Peyer's patch (tissue), 4 donors: Measurements from ENCODE around the gene OTUD5. TPM values are rescaled to one million over a fixed set of nuclear protein-coding genes. Genes with fewer than 3 reads are reported as not detected.

Source experiments
- DNase-seq, 3 donors: peaks; one replicate each; pipeline ENCODE4 v3.0.0-alpha.2; 2017 to 2019
- H3K27ac ChIP-seq, 4 donors: fragments of 200-600 bp; sonication (generic); one replicate each; pipeline ENCODE4 v1.5.1; 2016 to 2019
- H3K27me3 ChIP-seq, 2 donors: fragments of 200-600 bp; sonication (generic); one replicate each; pipeline ENCODE4 v1.5.1; 2019
- H3K36me3 ChIP-seq, 3 donors: fragments of 200-600 bp; sonication (generic); one replicate each; pipeline ENCODE4 v1.5.1; 2016 to 2019
- H3K4me1 ChIP-seq, 4 donors: fragments of 200-600 bp; sonication (generic); one replicate each; pipeline ENCODE4 v1.5.1; 2016 to 2019
- H3K4me3 ChIP-seq, 4 donors: fragments of 200-600 bp; sonication (generic); 1 replicate in 3 of 4; 2 replicates in 1 of 4; pipeline ENCODE4 v1.5.1; 2016 to 2019; ENCODE audit warnings: mild to moderate bottlenecking in 1 of 4
- H3K9me3 ChIP-seq, 4 donors: fragments of 200-600 bp; sonication (generic); one replicate each; pipeline ENCODE4 v1.5.1; 2016 to 2019; ENCODE audit warnings: mild to moderate bottlenecking in 1 of 4
- POLR2A ChIP-seq, 2 donors: fragments of 450-650 bp; IDR thresholded peaks; one replicate each; pipeline ENCODE4 v1.5.1; 2017; ENCODE audit warnings: antibody characterized with exemption in 2 of 2, mild to moderate bottlenecking in 2 of 2, moderate library complexity in 2 of 2
- total RNA-seq, 4 donors: library from RNA; depleted of rRNA; stranded (reverse); fragments of >200 nt; gene quantifications; one replicate each; pipeline ENCODE4 v1.1.0, GENCODE V29; 2016
- TF ChIP-seq, protein P1 (sequence below), 6 experiments: fragments of 450-650 bp in 4 of 6; fragments of 200-600 bp in 2 of 6; sonication (generic) in 1 of 6; IDR thresholded peaks; one replicate each; pipeline ENCODE4 v1.5.1; 2017 to 2019; ENCODE audit warnings: antibody characterized with exemption in 6 of 6, mild to moderate bottlenecking in 3 of 6, moderate library complexity in 1 of 6

Gene OTUD5, protein sequence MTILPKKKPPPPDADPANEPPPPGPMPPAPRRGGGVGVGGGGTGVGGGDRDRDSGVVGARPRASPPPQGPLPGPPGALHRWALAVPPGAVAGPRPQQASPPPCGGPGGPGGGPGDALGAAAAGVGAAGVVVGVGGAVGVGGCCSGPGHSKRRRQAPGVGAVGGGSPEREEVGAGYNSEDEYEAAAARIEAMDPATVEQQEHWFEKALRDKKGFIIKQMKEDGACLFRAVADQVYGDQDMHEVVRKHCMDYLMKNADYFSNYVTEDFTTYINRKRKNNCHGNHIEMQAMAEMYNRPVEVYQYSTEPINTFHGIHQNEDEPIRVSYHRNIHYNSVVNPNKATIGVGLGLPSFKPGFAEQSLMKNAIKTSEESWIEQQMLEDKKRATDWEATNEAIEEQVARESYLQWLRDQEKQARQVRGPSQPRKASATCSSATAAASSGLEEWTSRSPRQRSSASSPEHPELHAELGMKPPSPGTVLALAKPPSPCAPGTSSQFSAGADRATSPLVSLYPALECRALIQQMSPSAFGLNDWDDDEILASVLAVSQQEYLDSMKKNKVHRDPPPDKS
- total RNA-seq: 10 to 100 TPM; 49.7 to 79.2 (median 71.0) TPM

DNA sequence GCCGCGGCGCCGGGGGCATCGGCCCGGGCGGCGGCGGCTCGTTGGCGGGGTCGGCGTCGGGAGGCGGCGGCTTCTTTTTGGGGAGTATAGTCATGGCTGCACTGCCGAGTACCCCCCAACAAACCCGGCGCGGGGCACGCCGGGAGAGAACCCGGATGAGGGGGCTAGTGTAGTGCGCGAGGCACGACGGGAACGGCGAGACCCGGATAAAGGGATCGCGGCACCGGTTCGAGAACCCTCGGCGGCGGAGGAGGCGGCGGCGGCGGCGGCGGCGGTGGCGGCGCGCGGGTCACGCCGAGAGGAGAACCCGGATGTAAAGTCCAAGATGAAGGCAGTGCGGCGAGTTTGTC lies at the start of gene OTUD5:
Gene OTUD5, minus strand, starts transcription at position 131 of the 350 bp plus-strand sequence. Its CDS starts 37 bp downstream, at position 94.
- H3K36me3 ChIP-seq: peaks cover 0 to 7% (median 0%) of the 10 kb centered on the region in 3 donors
- TF ChIP-seq, protein P1, sequence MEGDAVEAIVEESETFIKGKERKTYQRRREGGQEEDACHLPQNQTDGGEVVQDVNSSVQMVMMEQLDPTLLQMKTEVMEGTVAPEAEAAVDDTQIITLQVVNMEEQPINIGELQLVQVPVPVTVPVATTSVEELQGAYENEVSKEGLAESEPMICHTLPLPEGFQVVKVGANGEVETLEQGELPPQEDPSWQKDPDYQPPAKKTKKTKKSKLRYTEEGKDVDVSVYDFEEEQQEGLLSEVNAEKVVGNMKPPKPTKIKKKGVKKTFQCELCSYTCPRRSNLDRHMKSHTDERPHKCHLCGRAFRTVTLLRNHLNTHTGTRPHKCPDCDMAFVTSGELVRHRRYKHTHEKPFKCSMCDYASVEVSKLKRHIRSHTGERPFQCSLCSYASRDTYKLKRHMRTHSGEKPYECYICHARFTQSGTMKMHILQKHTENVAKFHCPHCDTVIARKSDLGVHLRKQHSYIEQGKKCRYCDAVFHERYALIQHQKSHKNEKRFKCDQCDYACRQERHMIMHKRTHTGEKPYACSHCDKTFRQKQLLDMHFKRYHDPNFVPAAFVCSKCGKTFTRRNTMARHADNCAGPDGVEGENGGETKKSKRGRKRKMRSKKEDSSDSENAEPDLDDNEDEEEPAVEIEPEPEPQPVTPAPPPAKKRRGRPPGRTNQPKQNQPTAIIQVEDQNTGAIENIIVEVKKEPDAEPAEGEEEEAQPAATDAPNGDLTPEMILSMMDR (IDR thresholded peaks at IDR 0.05): no peak
- peak in 1 of 2 donors; percentile 19 for TF ChIP-seq POLR2A (IDR thresholded peaks at IDR 0.05)
- H3K9me3 ChIP-seq: no peaks in the 10 kb centered on the region
- H3K27ac ChIP-seq: peak within 1 kb of the TSS; percentile 85 to 97 (median 95)
- peak within 1 kb of the TSS; percentile 58 to 80 (median 62) for H3K4me3 ChIP-seq
- no peaks in the 10 kb centered on the region for H3K27me3 ChIP-seq
- peak in 1 of 3 donors; percentile 83 for DNase-seq
- H3K4me1 ChIP-seq: peaks cover 0 to 25% (median 5%) of the 10 kb centered on the region in 4 donors

DNA sequence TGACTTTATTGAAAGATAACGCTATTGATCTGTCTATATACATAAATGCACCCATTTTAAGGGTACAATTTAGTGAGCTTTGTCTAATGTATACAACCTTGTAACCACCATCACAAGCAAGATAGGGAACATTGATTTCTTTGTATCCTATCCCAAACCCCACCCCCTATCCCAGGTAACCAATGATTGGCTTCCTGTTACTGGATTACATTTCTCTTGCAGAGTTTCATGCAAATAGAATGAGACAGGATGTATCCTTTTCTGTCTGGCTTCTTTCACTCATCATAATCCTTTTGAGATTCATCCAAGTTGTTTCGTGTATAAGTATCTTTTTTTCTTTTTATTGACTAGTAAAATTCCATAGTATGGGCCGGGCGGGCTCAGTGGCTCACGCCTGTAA lies 46.3 kb upstream of the OTUD5 start:
- no peak overlapping the region for H3K4me3 ChIP-seq
- no peaks in the 10 kb centered on the region for H3K9me3 ChIP-seq
- H3K27ac ChIP-seq: no peak overlapping the region
- no peak for DNase-seq
- TF ChIP-seq POLR2A (IDR thresholded peaks at IDR 0.05): no peak
- TF ChIP-seq, protein P1 (IDR thresholded peaks at IDR 0.05): no peak
- peaks cover 0 to 7% (median 0%) of the 10 kb centered on the region in 4 donors for H3K4me1 ChIP-seq
- H3K36me3 ChIP-seq: peaks cover 0 to 6% (median 0%) of the 10 kb centered on the region in 3 donors
- no peaks in the 10 kb centered on the region for H3K27me3 ChIP-seq

DNA sequence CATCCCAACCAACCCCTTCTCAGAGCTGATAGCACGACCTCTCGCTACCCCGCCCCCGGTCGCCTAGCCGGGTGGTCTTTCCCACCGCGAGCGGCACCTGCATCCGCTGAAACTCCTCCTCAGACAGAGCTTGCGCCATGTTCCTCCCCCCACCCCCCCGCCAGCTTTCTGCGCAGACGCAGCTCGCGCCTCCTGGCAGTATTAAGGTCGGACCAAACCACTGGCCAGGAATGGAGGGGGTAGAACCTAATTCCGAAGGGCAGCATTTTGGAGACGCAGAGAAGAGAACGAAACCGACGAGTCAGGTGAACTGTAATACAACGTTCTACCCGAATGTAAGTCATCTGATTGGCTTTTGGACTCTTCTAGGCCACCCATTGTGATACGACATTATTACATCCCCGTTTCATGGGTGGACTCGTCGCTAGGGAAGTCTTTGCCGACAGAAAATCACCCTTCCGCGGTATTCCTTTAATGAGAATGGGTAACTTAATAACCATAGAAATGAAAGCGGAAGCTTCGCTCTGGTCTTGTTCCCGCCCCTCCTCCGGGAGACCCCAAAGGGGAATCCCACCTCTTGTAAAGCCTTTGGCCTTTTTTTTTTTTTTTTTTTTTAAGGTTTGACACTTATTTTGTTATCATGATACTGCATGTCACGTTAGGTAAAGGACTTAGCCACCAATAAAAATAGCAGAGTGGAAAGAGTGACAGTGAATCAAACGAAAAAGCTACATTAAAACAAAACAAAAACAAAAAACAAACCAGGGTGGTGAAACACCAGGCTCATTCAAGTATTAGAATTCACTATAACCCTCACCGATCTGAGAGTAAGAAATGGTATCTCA lies 44.9 kb upstream of the OTUD5 start, which contains the start of gene GRIPAP1:
Gene GRIPAP1, minus strand, starts transcription at position 174 of the 845 bp plus-strand sequence. Its CDS starts 35 bp downstream, at position 139.
- peaks cover 0 to 7% (median 0%) of the 10 kb centered on the region in 4 donors for H3K4me1 ChIP-seq
- DNase-seq: peak; percentile 55 to 84 (median 82)
- H3K36me3 ChIP-seq: peaks cover 0 to 11% (median 0%) of the 10 kb centered on the region in 3 donors
- no peaks in the 10 kb centered on the region for H3K9me3 ChIP-seq
- TF ChIP-seq POLR2A (IDR thresholded peaks at IDR 0.05): peak; percentile 53 to 63
- TF ChIP-seq, protein P1 (IDR thresholded peaks at IDR 0.05): no peak
- H3K27me3 ChIP-seq: no peaks in the 10 kb centered on the region
- peak within 1 kb of the TSS; percentile 57 to 72 (median 70) for H3K4me3 ChIP-seq
- peak within 1 kb of the TSS; percentile 78 to 90 (median 82) for H3K27ac ChIP-seq

DNA sequence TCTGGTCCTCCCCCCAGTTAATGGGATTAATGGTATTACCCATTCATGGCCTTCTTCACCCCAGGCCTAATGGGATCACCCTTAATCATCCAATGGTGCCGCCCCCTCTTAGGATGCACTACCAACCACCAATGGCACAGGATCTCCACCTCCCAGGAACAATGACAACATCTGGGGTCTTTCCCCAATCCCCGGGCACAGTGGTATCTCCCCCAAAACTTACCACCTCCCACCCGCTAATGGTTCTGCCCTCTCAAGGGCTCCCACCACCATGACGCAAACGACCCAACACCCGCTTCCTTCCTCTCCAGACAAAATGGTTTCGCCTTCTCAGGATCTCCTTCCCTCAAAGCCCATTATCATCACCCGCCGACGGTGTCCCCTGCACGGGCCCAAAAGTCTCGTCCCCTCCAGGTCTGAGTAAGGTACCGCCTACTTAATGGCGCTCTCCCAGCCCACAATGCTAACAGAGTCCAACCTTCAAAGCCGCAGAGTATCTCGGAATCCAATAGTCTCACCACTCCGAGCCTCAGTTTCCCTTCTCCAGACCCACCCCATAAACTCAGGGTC lies 44.2 kb upstream of the OTUD5 start:
- Histone ChIP-seq H3K4me1 (peaks cover 0 to 7% (median 0%) of the 10 kb centered on the region in 4 donors), H3K36me3 (peaks cover 0 to 18% (median 0%) of the 10 kb centered on the region in 3 donors), H3K27ac (peak overlapping the region; percentile 78 to 90 (median 82)), H3K9me3 (no peaks in the 10 kb centered on the region), H3K4me3 (peak overlapping the region; percentile 57 to 72 (median 70)), H3K27me3 (no peaks in the 10 kb centered on the region)
- DNase-seq: peak in 2 of 3 donors; percentile 28 to 53
- TF ChIP-seq, protein P1 (IDR thresholded peaks at IDR 0.05): no peak
- no peak for TF ChIP-seq POLR2A (IDR thresholded peaks at IDR 0.05)

DNA sequence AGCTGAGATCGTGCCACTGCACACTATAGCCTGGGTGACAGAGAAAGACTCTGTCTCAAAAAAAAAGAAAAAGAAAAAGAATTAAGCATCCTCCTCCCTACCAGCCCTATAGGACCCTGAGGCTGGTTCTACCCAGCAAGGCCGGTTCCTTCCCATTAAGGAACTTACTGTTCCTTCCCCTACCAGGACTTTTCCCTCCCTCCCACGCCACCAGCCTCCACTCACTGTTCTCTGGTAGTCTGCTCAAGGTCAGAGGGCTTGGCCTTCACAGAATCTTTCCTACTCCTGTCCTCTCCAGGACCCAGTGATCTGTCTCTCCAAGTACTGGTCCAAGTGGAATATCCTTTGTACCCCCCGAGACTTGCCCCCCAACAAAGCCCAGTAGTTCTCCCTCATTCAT lies 43.2 kb upstream of the OTUD5 start:
- no peak for TF ChIP-seq POLR2A (IDR thresholded peaks at IDR 0.05)
- TF ChIP-seq, protein P1 (IDR thresholded peaks at IDR 0.05): no peak

More for the DNA sequence above, 43.2 kb upstream of the OTUD5 start:
- Histone ChIP-seq H3K27ac (no peak overlapping the region), H3K36me3 (peaks cover 0 to 24% (median 0%) of the 10 kb centered on the region in 3 donors), H3K27me3 (no peaks in the 10 kb centered on the region), H3K4me1 (peaks cover 0 to 7% (median 0%) of the 10 kb centered on the region in 4 donors), H3K4me3 (no peak overlapping the region), H3K9me3 (no peaks in the 10 kb centered on the region)
- no peak for DNase-seq
